SK-N-MC (cell line): ENCODE data around the gene PRR36.

ENCODE experiments used
- EZH2 ChIP-seq: fragments of 200-600 bp; sonication (generic); IDR thresholded peaks from one replicate; pipeline ENCODE4 v1.6.1; 2017; ENCODE audit warnings: antibody characterized with exemption
- POLR2AphosphoS5 ChIP-seq: IDR thresholded peaks from 2 replicates; pipeline ENCODE4 v1.6.1; 2012; ENCODE audit warnings: mild to moderate bottlenecking, low read depth, low read length, borderline replicate concordance

DNA sequence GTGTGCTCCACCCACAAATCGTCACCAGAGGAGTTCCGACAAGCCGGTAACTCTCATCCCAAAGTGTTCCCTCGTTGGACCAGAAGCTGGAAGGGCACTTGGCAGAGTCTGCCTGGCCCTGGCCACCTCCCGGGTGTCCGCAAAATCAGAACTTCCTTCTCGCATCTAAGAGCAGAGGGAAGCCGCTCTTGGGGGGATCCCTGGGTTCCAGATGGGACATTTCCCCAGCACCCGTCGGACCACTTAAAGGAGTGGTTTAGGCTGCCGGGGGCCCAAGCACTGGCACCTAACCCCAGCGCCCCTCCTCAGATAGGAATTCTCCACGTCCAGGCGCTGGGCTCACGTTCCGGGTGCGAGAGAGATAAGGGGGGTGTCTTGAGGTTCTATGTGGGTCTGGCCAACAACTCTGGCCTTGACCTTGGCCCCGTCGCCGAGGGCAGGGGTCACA lies 28.6 kb upstream of the PRR36 start:
- TF ChIP-seq POLR2AphosphoS5 (no peak), EZH2 (no peak)
